ELF-1 (cell line): ENCODE data around the gene EIF4E1B.
A peak's percentile ranks its signal among the peaks of the same experiment; 100 is the strongest.

Experiments used
- DNase-seq: peaks from one replicate; pipeline ENCODE4 v3.0.0-alpha.2; 2016; ENCODE audit warnings: low read depth, low spot score

Gene EIF4E1B

GRCh38 chr5:176647030-176647842, 16.8 kb downstream of the EIF4E1B start, which contains the start of gene TSPAN17:
Gene TSPAN17, plus strand, starts transcription at chr5:176647484. Its CDS starts 132 bp downstream, at chr5:176647616.
- peak; percentile 99 for DNase-seq

- no peak for DNase-seq
Observed at GRCh38 chr5:176647843-176648473, 17.5 kb downstream of the EIF4E1B start.

- DNase-seq: no peak
Observed at GRCh38 chr5:176648474-176649194, 18.2 kb downstream of the EIF4E1B start.

- no peak for DNase-seq
Observed at GRCh38 chr5:176650354-176650884, 19.9 kb downstream of the EIF4E1B start.

- no peak for DNase-seq
Observed at GRCh38 chr5:176651472-176651980, 21.1 kb downstream of the EIF4E1B start.

- DNase-seq: peak; percentile 55
Observed at GRCh38 chr5:176652136-176652535, 21.7 kb downstream of the EIF4E1B start.

GRCh38 chr5:176653401-176654385, 23.2 kb downstream of the EIF4E1B start:
- no peak for DNase-seq

- DNase-seq: no peak
Observed at GRCh38 chr5:176654856-176655255, 24.4 kb downstream of the EIF4E1B start.

GRCh38 chr5:176656467-176656990, 26.1 kb downstream of the EIF4E1B start:
- DNase-seq: no peak

- DNase-seq: peak; percentile 82
Observed at GRCh38 chr5:176658007-176658599, 27.6 kb downstream of the EIF4E1B start.

GRCh38 chr5:176658817-176659511, 28.5 kb downstream of the EIF4E1B start:
- no peak for DNase-seq

GRCh38 chr5:176659512-176659839, 29.0 kb downstream of the EIF4E1B start:
- no peak for DNase-seq

- no peak for DNase-seq
Observed at GRCh38 chr5:176659860-176660461, 29.5 kb downstream of the EIF4E1B start.

- DNase-seq: no peak
Observed at GRCh38 chr5:176660530-176660859, 30.0 kb downstream of the EIF4E1B start.

- peak; percentile 92 for DNase-seq
Observed at GRCh38 chr5:176660860-176661641, 30.6 kb downstream of the EIF4E1B start.

GRCh38 chr5:176661676-176662075, 31.2 kb downstream of the EIF4E1B start:
- no peak for DNase-seq

GRCh38 chr5:176662371-176663333, 32.2 kb downstream of the EIF4E1B start:
- no peak for DNase-seq
